Thoracic aorta (tissue), 2 donors: ENCODE results near the gene RPS16. TPM values are rescaled to one million over a fixed set of nuclear protein-coding genes. Genes with fewer than 3 reads are reported as not detected.
"Not testable (repeated sequence)": the region's sequence is repeated elsewhere in the genome, so short reads cannot be mapped to it uniquely, and the experiment has no call there.

Experiments
- ATAC-seq: fragments of 150-250 bp; one replicate; pipeline ENCODE4 v1.8.0; 2017; ENCODE audit warnings: low read depth; ENCODE audit not compliant: insufficient number of reproducible peaks, low FRiP score
- DNase-seq: peaks from one replicate; pipeline ENCODE4 v3.0.0-alpha.2; 2020; ENCODE audit warnings: low spot score
- H3K27ac ChIP-seq, 2 donors: fragments of 200-600 bp; sonication (generic); 1 replicate in 1 of 2; 2 replicates in 1 of 2; pipeline ENCODE4 v1.5.1; 2016; ENCODE audit warnings: mild to moderate bottlenecking in 2 of 2, moderate library complexity in 2 of 2
- H3K27me3 ChIP-seq: fragments of 200-600 bp; sonication (generic); replicated peaks from 2 replicates; pipeline ENCODE4 v1.6.0; 2016; ENCODE audit warnings: mild to moderate bottlenecking; ENCODE audit not compliant: insufficient read depth
- H3K36me3 ChIP-seq: fragments of 200-600 bp; sonication (generic); one replicate; pipeline ENCODE4 v1.5.1; 2016
- H3K4me1 ChIP-seq, 2 donors: fragments of 200-600 bp; sonication (generic); 1 replicate in 1 of 2; 2 replicates in 1 of 2; pipeline versions ENCODE4 v1.5.1 to v1.6.0; 2016; ENCODE audit warnings: low read depth in 2 of 2, mild to moderate bottlenecking in 1 of 2; ENCODE audit not compliant: control insufficient read depth in 1 of 2
- H3K4me3 ChIP-seq: fragments of 200-600 bp; sonication (generic); 2 replicates; pipeline ENCODE4 v1.5.1; 2016; ENCODE audit warnings: mild to moderate bottlenecking
- H3K9me3 ChIP-seq: fragments of 200-600 bp; sonication (generic); 2 replicates; pipeline ENCODE4 v1.5.1; 2016
- total RNA-seq, 2 donors: library from RNA; depleted of rRNA; stranded (reverse); fragments of >200 nt; gene quantifications; one replicate each; pipeline versions ENCODE4 v1.1.0 to v1.2.3, GENCODE V29; 2016
- TF ChIP-seq, protein P1 (sequence below): fragments of 200-600 bp; sonication (generic); IDR thresholded peaks from one replicate; pipeline ENCODE4 v1.5.1; 2019; ENCODE audit warnings: antibody characterized with exemption

The RPS16 gene
- total RNA-seq, 2 donors from 2014 or later, result 716 to 775 TPM

DNA sequence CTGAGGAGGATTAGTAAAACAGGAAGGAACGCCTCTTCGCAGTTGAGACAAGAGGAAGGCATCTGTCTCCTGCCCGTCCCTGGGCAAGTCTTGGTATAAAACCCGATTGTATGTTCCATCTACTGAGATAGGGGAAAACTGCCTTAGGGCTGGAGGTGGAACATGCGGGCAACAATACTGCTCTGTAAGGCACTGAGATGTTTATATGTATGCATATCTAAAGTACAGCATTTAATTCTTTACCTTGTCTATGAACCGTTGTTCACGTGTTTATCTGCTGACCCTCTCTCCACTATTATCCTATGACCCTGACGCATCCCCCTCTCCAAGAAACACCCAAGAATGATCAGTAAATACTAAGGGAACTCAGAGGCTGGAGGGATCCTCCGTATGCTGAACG lies 44.2 kb upstream of the RPS16 start:
- TF ChIP-seq, protein P1, sequence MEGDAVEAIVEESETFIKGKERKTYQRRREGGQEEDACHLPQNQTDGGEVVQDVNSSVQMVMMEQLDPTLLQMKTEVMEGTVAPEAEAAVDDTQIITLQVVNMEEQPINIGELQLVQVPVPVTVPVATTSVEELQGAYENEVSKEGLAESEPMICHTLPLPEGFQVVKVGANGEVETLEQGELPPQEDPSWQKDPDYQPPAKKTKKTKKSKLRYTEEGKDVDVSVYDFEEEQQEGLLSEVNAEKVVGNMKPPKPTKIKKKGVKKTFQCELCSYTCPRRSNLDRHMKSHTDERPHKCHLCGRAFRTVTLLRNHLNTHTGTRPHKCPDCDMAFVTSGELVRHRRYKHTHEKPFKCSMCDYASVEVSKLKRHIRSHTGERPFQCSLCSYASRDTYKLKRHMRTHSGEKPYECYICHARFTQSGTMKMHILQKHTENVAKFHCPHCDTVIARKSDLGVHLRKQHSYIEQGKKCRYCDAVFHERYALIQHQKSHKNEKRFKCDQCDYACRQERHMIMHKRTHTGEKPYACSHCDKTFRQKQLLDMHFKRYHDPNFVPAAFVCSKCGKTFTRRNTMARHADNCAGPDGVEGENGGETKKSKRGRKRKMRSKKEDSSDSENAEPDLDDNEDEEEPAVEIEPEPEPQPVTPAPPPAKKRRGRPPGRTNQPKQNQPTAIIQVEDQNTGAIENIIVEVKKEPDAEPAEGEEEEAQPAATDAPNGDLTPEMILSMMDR, result no peak
- no peaks in the 10 kb centered on the region for H3K9me3 ChIP-seq
- peaks cover 9% of the 10 kb centered on the region for H3K36me3 ChIP-seq
- DNase-seq (no peak), ATAC-seq (no peak)
- peaks cover 11 to 21% of the 10 kb centered on the region in 2 donors for H3K4me1 ChIP-seq
- H3K27ac ChIP-seq, result peak overlapping the region; percentile 36 to 57
- no peaks in the 10 kb centered on the region for H3K27me3 ChIP-seq
- peak overlapping the region; percentile 87 for H3K4me3 ChIP-seq

- H3K4me3 ChIP-seq, H3K27ac ChIP-seq, DNase-seq, H3K9me3 ChIP-seq, H3K27me3 ChIP-seq, ATAC-seq: not testable (repeated sequence)
- Histone ChIP-seq H3K4me1 (peaks cover 11 to 21% of the 10 kb centered on the region in 2 donors), H3K36me3 (peaks cover 14% of the 10 kb centered on the region)
These were observed 43.6 kb upstream of the RPS16 start for GRCh38 chr19:39479319-39479801.

DNA sequence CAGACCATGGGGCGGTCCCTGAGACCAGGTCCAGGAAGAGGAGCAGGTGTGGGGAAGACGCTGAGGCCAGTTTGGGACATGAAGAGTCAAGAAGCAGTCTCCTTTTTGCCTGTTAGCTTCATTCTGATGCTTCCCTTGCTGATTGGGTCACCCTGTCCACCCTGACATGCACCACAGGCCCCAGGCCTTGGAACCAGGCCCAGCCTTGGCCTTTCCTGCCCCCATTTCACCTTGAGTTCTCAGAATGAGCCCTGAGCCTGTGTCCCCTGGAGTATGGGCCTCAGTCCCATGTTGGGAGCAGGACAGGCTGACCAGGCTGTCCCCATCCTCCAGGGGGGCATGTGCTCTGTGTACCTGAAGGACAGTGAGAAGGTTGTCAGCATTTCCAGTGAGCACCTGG lies 40.0 kb upstream of the RPS16 start:
- H3K27ac ChIP-seq, result no peak overlapping the region
- H3K9me3 ChIP-seq, result no peaks in the 10 kb centered on the region
- TF ChIP-seq, protein P1, result no peak
- DNase-seq (no peak), ATAC-seq (no peak)
- H3K4me3 ChIP-seq, result no peak overlapping the region
- peaks cover 44% of the 10 kb centered on the region for H3K36me3 ChIP-seq
- H3K27me3 ChIP-seq, result no peaks in the 10 kb centered on the region
- peaks cover 2 to 8% of the 10 kb centered on the region in 2 donors for H3K4me1 ChIP-seq

GRCh38 chr19:39474139-39474620 lies 38.4 kb upstream of the RPS16 start:
- no peak for DNase-seq
- no peak overlapping the region for H3K27ac ChIP-seq

GRCh38 chr19:39473443-39473960 lies 37.8 kb upstream of the RPS16 start:
- DNase-seq, result no peak
- Histone ChIP-seq H3K4me3 (no peak overlapping the region), H3K4me1 (no peaks in the 10 kb centered on the region), H3K36me3 (peaks cover 66% of the 10 kb centered on the region), H3K27me3 (no peaks in the 10 kb centered on the region), H3K27ac (no peak overlapping the region), H3K9me3 (no peaks in the 10 kb centered on the region)
- ATAC-seq, result no peak
- TF ChIP-seq, protein P1, result no peak

More at GRCh38 chr19:39474139-39474620, 38.4 kb upstream of the RPS16 start:
- Histone ChIP-seq H3K4me3 (no peak overlapping the region), H3K27me3 (no peaks in the 10 kb centered on the region), H3K36me3 (peaks cover 59% of the 10 kb centered on the region), H3K9me3 (no peaks in the 10 kb centered on the region), H3K4me1 (no peaks in the 10 kb centered on the region)
- TF ChIP-seq, protein P1, result peak; percentile 73
- no peak for ATAC-seq
